ENCODE data around the gene PMS1. TPM values are rescaled to one million over a fixed set of nuclear protein-coding genes. Genes with fewer than 3 reads are reported as not detected.
"Not testable (repeated sequence)": the region's sequence is repeated elsewhere in the genome, so short reads cannot be mapped to it uniquely, and the experiment has no call there.

Gene PMS1
- total and polyA plus RNA-seq, 11 donors: 6.2 to 16.7 (median 9.0) TPM

GRCh38 chr2:189879716-189880081 is 95.4 kb downstream of the PMS1 start:
- Histone ChIP-seq H3K36me3 (peaks cover 0 to 15% (median 0%) of the 10 kb centered on the region in 9 donors), H3K4me3 (no peak overlapping the region), H3K27ac (no peak overlapping the region), H3K9me3 (no peaks in the 10 kb centered on the region), H3K27me3 (peaks cover 0 to 1% (median 0%) of the 10 kb centered on the region in 9 donors), H3K4me1 (peaks cover 0 to 8% (median 0%) of the 10 kb centered on the region in 12 donors)
- WGBS, 4 donors: 90 to 97% (median 91%) methylated on average over 8 of the region's 8 CpGs
- intact Hi-C loops (cut with DNase I): no loop called here
- ATAC-seq (no peak), DNase-seq (no peak)
- no peak for TF ChIP-seq CTCF (IDR thresholded peaks at IDR 0.05)
- TF ChIP-seq POLR2A (IDR thresholded peaks at IDR 0.05): no peak

- Histone ChIP-seq H3K36me3 (peaks cover 0 to 12% (median 0%) of the 10 kb centered on the region in 9 donors), H3K27me3 (peaks cover 0 to 4% (median 0%) of the 10 kb centered on the region in 9 donors), H3K27ac (no peak overlapping the region), H3K9me3 (no peaks in the 10 kb centered on the region), H3K4me1 (peaks cover 0 to 2% (median 0%) of the 10 kb centered on the region in 12 donors), H3K4me3 (no peak overlapping the region)
- DNase-seq (no peak), ATAC-seq (no peak)
- TF ChIP-seq CTCF (IDR thresholded peaks at IDR 0.05): no peak
- TF ChIP-seq POLR2A (IDR thresholded peaks at IDR 0.05): no peak
- intact Hi-C loops (cut with DNase I): no loop called here
- 59 to 78% (median 68%) methylated on average over 2 of the region's 2 CpGs for WGBS, 4 donors
These were observed 96.2 kb downstream of the PMS1 start for GRCh38 chr2:189880429-189880828.

- H3K4me3 ChIP-seq: no peak overlapping the region
- intact Hi-C loops (cut with DNase I): no loop called here
- no peaks in the 10 kb centered on the region for H3K9me3 ChIP-seq
- WGBS, 4 donors: 75 to 81% (median 78%) methylated on average over 5 of the region's 5 CpGs
- peaks cover 0 to 4% (median 0%) of the 10 kb centered on the region in 9 donors for H3K27me3 ChIP-seq
- ATAC-seq (no peak), DNase-seq (no peak)
- no peak overlapping the region for H3K27ac ChIP-seq
- H3K36me3 ChIP-seq: peaks cover 0 to 12% (median 0%) of the 10 kb centered on the region in 9 donors
- H3K4me1 ChIP-seq: no peaks in the 10 kb centered on the region
- TF ChIP-seq CTCF (IDR thresholded peaks at IDR 0.05): no peak
- no peak for TF ChIP-seq POLR2A (IDR thresholded peaks at IDR 0.05)
These were observed 96.7 kb downstream of the PMS1 start for GRCh38 chr2:189880832-189881492.

GRCh38 chr2:189885368-189885767 is 101.1 kb downstream of the PMS1 start:
- Histone ChIP-seq H3K27ac (no peak overlapping the region), H3K4me1 (no peaks in the 10 kb centered on the region), H3K4me3 (no peak overlapping the region), H3K27me3 (peaks cover 0 to 4% (median 0%) of the 10 kb centered on the region in 9 donors), H3K36me3 (no peaks in the 10 kb centered on the region), H3K9me3 (peaks cover 0 to 6% (median 0%) of the 10 kb centered on the region in 12 donors)
- intact Hi-C loops (cut with DNase I): no loop called here
- 74 to 82% (median 79%) methylated on average over 2 of the region's 2 CpGs for WGBS, 4 donors
- no peak for DNase-seq
- TF ChIP-seq POLR2A (IDR thresholded peaks at IDR 0.05): no peak
- TF ChIP-seq CTCF (IDR thresholded peaks at IDR 0.05): no peak
- ATAC-seq: no peak

GRCh38 chr2:189892546-189893294 is 108.5 kb downstream of the PMS1 start:
- H3K27me3 ChIP-seq; ATAC-seq; intact Hi-C loops (cut with DNase I); DNase-seq; H3K36me3 ChIP-seq; H3K4me3 ChIP-seq; H3K4me1 ChIP-seq; H3K27ac ChIP-seq; H3K9me3 ChIP-seq: not testable (repeated sequence)
- whole genome bisulfite sequencing, 4 donors: 72 to 81% (median 76%) methylated on average over 7 of the region's 7 CpGs

Data from heart left ventricle (tissue), 16 donors.